Daoy (cell line): ENCODE data around the gene DYNC1I1. TPM values are rescaled to one million over a fixed set of nuclear protein-coding genes. Genes with fewer than 3 reads are reported as not detected.

Experiments
- DNase-seq: peaks from one replicate; pipeline ENCODE4 v3.0.0-alpha.2; 2015; ENCODE audit warnings: low read depth
- total RNA-seq: library from RNA; depleted of rRNA; stranded (reverse); fragments of >200 nt; shearing (Covaris generic); gene quantifications from 2 replicates; pipeline ENCODE4 v1.2.3, GENCODE V29; 2014

DYNC1I1 gene
- total RNA-seq, 1 experiment from 2014 or later: 5.0 TPM

DNA sequence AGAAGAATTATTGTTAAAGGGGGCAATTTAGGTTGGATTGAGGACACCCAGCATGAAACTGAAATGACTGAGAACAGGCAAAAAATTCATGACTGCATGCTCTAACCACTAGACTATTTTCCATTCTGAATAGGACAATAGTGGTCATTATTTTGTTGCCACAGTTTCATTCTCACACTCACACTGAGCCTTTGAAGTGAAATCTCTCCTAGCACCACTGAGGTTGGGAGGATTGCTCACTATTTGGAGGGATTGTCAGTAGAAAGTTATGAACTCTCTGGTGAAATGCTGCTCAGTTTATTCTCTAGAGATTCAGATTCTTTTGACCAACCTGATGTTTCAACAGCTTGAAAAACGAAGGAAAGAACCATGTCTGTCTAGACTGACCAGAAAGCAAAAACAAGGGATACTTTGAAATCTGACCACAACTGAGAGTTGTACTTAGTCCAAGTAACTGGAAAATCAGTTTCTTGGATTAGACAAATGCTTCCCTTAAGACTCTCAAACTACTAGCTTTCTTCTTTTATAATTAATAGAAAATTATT, 191.2 kb downstream of the DYNC1I1 start:
- DNase-seq: no peak

GRCh38 chr7:95971716-95972115, 199.4 kb downstream of the DYNC1I1 start:
- no peak for DNase-seq

DNA sequence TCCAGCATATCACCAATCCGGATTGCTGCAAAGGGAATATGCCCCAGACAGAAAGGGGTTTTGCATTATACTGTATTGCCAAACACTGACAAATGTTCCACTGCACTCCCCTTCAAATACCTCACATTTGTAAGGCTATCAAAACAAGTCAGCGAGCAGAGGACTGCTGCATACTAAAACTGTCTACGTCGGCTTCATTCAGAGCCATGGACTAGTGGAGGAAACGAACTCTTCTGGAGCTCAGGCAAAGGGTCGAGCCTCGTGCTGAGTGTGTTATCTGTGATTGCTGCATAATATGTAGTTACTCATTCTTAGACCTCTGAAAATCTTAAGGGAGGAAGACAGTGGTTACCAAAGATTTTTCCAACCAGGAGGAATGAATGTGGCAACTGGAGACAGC, 200.2 kb downstream of the DYNC1I1 start:
- no peak for DNase-seq

DNA sequence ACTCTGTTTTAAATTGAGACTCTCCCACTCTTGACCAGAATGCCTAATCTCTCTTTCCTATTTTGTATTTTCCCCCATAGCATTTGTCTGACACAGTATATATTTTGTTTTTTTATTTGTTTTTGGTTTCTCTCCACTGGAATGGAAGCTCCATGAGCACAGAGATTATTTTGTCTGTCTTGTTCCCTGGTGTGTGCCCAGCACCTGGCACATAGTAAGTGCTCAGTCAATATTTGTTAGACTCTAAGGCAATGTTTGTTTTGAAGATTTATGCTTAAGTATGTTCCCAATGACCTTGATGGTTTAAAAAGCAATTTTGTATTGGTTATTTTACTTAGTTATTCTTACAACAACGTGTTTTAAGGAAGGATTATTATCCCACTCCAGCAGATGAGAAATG, 201.8 kb downstream of the DYNC1I1 start:
- DNase-seq: no peak

GRCh38 chr7:95976369-95977060, 204.2 kb downstream of the DYNC1I1 start:
- no peak for DNase-seq

DNA sequence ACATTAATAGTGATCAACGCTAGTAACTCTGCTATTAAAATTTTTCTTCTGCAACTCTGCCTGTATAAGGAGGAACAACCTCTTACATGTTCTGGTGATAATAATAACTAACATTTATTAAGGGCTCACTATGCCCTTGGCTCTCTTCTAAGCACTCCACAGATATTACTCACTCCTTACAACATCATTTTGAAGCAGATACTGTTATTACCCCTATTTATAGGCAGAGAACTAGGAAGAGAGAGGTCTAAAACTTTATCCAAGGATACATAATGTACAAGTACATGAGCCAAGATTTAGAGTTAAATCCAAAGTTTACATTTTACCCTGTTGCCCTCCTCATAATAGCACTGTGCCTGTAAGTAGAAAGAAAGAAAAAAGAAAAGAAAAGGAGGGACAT, 205.6 kb downstream of the DYNC1I1 start:
- DNase-seq: no peak

DNA sequence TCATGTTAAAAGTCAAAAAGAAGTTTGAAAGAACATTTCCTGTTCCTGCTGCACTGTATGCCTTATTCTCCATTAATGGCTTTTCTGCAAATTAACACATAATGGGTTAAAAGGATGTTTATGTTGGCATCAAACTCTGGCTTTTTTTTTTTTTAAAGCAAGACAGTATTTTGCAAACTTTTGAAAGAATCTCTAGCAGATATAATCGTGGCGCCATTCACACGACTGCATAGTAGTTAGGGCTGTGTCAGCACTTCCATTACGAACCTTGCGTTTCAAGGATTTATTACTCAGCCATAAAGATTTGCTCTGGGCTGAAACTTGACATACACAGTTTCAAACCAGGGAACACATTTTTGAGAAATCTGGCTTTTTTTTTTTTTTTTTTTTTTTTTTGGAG, 207.8 kb downstream of the DYNC1I1 start:
- DNase-seq: no peak

DNA sequence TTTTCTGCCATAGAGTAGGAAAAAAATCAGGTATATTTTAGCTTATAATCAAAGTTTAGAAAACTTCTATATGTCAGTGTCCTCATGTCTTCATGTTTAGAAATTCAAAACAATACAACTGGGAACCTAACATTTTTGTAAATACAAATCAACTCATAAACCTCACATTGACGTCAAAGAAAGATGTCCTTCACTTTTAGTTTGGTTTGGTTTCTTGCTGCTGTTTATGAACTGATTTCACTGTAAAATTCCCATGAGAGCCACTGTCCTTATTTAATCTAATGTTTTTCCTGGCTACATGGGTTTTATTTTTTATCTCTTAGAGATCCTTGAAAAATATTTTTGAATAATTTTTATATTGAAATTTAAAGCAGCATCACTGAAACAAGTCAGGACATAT, 208.4 kb downstream of the DYNC1I1 start:
- no peak for DNase-seq

DNA sequence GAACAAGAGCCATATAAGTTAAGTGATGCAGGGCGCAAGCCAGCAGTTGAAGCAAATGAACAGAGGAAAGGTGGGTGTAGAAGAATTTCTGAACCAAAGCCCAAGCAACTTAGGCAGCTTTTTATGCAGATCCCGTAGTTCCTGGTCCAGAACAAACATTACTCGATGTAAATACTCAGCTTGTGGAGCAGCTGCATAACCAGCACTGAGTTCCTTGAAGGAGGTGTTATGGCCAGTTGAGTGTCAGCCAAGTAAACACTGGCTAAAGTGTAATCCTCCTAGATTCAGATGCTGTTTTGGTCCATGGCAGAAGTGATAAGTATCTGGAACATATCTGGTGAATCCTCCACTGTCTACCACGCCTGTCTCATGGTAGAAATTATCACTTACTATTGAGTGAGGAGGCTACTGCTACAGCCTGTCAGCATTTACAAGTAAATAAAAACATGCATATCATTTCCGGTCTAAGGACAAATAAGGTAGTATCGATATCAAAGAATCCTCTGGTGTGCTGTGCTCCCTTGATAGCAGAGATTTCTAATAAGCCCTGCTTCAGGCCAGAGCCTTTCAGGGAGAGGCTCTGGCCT, 213.9 kb downstream of the DYNC1I1 start:
- no peak for DNase-seq

DNA sequence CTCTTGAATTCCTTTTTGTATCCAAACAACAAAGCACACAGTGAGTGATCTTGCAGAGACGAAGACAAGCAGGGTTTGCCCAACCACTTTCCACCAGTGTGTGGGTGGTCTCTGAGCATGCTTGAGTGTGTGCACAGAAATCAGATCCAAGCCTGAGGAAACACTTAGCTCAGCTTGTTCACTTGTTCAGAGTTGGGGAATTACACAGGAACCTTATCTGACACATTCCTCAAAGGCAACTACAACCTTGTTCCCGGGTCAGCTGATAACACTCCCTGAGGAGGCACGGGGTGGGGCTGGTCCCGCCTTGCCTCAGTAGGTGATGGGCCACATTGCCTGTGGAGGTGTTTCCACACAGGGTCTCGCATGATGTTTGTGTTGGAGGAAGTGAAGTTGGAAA, 216.9 kb downstream of the DYNC1I1 start:
- DNase-seq: no peak

DNA sequence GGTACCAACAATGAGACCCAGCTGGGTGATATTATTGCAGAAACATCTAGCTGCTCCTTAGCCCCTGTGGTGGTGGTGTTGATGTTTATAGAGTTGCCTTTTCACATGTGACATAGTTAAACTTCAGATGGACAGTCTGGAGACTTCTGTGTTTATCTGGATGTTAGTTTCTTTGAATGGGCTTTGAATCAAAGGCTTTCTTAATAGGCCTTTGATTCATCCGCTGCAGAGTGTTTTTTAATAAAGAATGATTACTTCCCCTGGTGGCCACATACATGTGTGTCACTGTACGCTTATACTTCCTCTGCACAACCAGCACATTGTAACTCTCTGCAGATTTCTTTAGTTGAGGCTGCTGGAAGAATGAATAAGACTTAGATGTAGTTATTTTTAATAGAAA, 221.0 kb downstream of the DYNC1I1 start:
- DNase-seq: no peak

- DNase-seq: no peak
Measured at GRCh38 chr7:95996174-95996573, 223.8 kb downstream of the DYNC1I1 start.

GRCh38 chr7:95996886-95997285, 224.5 kb downstream of the DYNC1I1 start:
- DNase-seq: no peak

- DNase-seq: no peak
Measured at GRCh38 chr7:95997632-95998031, 225.3 kb downstream of the DYNC1I1 start.

DNA sequence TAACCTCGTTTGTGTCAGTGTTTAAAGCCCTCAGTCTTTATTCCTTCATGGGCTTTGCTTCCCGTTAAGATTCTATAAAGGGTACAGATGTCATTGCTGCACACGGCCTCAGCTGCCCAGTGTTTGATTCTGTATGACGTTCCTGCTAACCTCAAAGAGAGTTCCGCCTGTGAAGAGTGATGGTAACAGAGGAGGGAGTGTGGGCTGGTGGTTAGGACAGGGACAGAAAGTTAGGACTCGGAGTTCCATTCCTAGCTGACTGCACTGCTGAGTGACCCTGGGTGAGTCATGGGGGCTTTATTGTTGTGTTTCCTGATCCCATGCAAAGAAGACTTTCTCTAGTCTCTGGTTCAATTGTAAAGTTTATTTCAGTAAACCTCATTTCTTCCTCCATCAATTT, 227.1 kb downstream of the DYNC1I1 start:
- peak; percentile 6 for DNase-seq

DNA sequence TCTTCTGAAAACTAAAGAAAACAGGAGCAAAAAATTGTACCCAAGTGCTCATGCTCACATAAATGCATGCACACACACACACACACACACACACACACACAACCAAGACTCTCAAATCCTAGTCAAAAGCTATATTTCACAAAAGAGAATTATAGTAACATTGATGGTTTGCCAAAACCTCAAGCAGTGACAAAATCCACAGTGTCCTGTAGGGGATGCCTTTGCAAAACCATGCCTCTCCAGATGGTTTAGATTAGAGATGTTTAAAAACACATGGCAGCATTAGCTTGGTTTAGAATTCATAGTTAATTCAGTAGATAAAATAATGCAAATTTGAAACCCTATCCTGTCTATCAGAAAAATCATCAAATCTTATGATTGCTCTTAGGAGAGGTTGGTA, 232.2 kb downstream of the DYNC1I1 start:
- DNase-seq: no peak

DNA sequence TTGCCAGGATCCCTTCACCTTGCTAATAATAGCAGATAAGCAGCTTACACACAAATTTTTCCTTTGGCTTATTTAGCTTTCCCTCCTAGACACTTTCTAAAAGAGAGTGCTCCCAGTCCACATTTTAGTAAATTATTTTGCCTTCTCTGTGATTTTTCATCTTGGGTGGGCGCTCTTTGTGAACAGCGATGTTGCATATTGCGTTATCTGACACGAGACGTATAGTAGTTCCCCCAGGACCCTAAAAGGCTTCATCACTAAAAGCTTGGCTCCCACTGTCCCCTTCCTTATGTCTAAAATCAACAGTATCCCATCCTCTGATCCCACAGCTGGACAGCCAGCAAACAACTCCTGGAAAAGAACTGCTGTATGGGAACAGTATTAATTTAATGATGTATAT, 232.9 kb downstream of the DYNC1I1 start:
- DNase-seq: no peak

DNA sequence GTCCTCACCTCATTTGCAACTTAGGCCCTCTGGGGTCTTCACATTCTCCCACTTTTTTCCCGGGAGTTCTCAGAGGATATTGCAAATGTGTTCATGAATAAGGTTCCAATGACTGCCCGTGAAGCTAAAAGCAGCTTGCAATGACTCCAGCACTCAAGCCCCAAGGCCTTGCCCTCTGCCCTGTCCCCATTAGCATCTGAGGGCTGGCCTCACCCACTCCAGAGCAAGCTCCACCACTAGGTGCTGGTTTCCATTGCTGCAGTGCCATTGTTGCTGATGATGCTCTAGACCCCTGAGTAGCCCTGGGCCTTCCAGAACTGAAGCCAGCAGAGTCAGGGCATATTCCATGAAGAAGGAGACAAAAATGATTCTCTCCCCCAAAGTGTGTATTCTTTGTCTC, 236.8 kb downstream of the DYNC1I1 start:
- no peak for DNase-seq

DNA sequence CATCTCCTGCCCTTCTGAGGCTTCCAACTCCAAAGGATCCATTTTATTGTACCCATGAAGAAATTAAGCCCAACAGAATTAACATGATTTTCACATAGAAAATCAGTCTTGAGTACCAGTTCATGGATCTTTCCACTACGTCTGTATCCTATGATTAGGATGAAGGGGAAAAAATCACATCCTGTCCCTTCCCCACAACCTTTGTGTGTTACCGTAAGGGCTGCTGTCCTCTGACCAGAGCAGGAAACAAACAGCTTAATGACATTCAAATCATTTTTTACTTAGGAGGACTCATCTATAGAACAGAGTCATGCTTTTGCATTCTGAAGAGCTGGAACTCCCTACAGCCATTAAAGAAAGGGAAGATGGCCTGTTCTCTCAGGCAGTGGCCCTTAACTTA, 241.5 kb downstream of the DYNC1I1 start:
- DNase-seq: no peak

DNA sequence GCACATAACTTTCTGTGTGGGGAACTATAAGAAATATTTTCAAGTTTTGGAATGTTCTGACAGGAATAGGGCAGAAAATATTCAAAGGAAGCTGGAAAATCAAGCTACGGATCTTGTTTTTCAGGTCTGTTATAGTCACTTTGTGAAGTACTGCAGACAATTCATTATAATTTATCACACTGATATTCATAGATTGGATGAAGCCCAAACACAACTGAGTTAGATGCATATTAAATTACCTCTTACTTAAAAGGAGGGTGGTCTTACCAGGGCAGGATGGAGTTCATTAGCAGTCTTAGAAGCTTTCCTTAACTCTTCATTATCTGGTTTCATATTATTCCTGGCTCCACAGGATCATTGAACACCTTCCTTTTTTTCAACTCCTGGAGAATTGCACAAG, 242.3 kb downstream of the DYNC1I1 start:
- no peak for DNase-seq

- no peak for DNase-seq
Measured at GRCh38 chr7:96016056-96016586, 243.8 kb downstream of the DYNC1I1 start.

GRCh38 chr7:96016735-96017134, 244.4 kb downstream of the DYNC1I1 start:
- no peak for DNase-seq

DNA sequence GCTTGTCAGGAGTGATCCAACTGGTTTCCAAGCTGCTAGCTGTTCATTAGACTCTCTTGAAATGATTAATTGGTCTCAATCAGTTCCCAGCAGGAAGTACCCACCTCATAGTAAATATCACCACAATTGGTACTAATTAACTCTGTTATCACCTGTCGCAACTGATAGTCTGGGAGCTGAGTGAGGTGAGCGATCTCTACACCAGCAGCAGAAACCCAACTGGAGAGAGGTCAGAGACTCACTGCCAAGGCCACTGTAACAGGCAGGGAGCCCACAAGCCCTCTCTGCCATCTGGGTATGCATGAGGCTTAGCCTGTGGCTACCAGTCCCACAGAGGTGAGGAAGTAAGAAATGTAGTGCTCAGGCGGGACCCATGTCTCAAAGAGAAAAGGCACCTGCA, 245.5 kb downstream of the DYNC1I1 start:
- no peak for DNase-seq
